IPS DF 4.7 (cell line): Measurements from ENCODE around the gene HMGCS2.
"Not testable (repeated sequence)": the region's sequence is repeated elsewhere in the genome, so short reads cannot be mapped to it uniquely, and the experiment has no call there.

Source experiments
- DNase-seq: peaks from one replicate; pipeline ENCODE4 v3.0.0-alpha.2; 2013; ENCODE audit warnings: low spot score; ENCODE audit errors: extremely low read depth

HMGCS2 gene

GRCh38 chr1:119731741-119732430 is 36.8 kb downstream of the HMGCS2 start:
- no peak for DNase-seq

GRCh38 chr1:119731060-119731459 is 37.6 kb downstream of the HMGCS2 start:
- DNase-seq: no peak

DNA sequence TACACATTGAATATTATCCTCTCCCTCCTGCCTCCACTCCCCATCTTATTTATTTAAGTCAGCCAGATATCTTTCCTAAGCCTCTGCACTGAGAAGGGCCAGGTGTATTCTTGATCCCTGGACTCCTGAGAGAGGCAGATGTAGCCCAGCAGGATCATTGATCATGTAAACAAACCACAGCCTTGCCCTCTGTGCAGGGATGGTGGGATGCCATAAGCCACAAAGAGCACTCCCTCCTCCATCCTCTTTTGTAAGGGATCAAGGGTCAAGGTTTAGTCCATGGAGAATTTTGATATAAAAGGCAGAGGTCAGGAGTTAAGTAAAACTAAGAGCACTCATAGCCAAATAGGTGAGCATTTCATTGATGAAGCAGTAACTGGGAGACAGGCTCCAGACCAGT is 39.7 kb downstream of the HMGCS2 start:
- DNase-seq: no peak

GRCh38 chr1:119727991-119728390 is 40.7 kb downstream of the HMGCS2 start:
- no peak for DNase-seq

- DNase-seq: no peak
Observed at GRCh38 chr1:119725626-119726025, 43.1 kb downstream of the HMGCS2 start.

GRCh38 chr1:119724611-119725218 is 44.0 kb downstream of the HMGCS2 start:
- DNase-seq: no peak

DNA sequence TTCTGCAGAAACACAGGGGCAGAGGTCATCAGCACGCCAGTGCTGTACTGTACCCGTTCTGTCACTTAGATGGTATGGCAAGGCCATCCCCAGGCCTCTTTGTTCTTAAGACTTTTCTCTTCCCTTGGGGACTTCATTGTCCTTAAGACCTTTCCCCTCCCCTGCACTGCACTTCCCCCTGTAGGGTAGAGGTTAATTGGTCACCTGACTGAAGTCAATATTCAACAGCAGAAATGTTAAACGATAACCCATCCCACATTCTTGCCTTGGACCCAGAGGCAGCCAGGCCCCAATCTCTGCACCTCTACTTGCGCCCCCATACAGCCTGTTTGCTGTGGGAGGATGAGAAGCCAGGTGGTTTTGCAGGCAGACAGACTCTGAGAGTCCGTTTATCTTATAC is 46.8 kb downstream of the HMGCS2 start:
- DNase-seq: no peak

DNA sequence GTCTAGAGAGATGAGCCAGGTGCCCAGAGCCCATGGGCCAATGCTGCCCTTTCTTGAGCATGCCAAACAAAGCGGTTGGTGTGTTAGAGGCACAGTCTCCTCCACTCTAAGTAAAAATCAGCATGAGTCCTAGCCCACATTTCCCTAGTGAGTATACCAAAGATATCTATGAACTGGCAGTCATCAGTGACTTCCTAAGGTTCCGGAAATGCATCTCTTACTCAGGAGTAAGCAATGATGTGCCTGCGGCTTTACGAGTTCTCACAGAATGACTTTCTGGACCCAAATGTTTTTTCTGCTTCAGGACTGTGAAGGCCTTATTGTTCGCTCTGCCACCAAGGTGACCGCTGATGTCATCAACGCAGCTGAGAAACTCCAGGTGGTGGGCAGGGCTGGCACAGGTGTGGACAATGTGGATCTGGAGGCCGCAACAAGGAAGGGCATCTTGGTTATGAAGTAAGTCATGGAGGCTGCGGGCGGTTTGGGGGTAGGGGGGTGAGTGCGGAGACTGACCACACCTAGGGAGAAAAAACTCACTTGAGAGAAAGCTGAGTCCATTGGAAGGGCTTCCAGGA is 47.8 kb downstream of the HMGCS2 start:
- no peak for DNase-seq

DNA sequence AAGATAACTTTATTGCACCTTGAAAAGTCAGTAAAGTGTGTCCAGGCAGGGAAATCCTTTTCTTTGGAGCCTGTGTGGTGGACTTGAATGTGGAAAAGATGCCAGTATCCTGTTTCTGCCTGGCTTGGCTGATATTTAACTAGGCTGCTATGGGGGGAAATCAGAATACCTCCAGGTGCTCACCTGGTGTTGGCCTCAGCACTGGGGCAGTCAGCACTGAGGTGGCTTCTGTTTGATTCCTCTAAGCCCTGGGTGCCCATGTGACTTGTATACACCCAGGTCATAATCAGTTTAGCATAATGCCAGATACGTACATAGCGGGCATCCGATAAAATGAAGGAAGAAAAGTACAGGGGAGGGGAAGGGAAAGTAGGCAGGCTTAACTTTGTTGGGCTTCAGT is 49.7 kb downstream of the HMGCS2 start:
- no peak for DNase-seq

DNA sequence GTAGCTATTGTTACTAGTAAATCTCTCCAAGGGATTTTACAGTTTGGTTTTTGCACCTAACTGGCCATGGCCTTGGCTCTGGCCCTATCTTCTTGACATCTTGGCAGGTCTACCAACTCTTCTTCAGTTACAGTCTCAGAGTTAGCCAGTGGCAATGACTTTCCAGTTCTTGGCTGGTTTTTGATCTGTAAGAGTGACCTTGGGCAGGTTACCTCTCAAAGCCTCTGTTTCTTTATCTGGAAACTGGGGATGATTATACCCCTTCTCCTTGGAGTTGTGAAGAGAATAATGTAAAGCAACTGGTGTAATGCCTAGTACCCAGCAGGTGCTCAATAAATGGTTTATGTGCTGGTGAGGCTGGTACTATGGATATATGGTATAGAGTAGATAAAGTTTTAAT is 50.3 kb downstream of the HMGCS2 start:
- no peak for DNase-seq

GRCh38 chr1:119715542-119715941 is 53.2 kb downstream of the HMGCS2 start:
- no peak for DNase-seq

- DNase-seq: no peak
Observed at GRCh38 chr1:119714583-119714982, 54.1 kb downstream of the HMGCS2 start.

DNA sequence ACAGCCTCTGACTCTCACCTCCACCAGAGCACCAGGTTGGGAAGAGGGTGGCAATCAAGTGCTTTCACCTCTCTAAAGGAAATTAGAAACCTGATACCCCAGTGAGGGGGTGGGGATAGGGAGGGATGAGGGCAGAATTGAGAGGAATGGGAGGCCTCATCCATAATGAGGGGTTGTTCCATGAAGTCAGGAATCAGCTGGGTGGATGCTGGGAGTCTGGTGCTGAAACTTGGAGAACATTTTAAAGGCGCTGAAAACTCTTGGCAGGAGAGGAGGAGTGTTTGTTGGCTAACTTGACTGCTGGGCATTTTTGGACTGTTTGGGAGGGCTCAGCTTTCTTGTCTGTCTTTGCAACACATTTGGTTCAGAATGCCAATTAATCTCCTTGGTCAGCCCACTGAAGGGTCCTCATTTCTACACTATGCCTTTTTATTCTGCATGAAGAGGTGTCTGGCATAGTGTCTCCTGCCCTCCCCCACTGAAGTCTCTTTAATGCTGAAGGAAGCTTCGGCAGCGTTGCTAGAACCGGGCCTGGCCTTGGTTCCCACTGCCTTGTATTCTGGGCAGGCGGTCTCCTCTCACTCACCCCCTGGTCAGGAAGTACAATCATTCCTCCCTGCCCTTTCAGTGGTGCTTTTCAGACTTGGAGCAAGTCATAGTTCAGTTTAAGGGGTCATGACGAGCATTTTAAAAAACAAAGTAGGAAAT is 54.8 kb downstream of the HMGCS2 start:
- no peak for DNase-seq

DNA sequence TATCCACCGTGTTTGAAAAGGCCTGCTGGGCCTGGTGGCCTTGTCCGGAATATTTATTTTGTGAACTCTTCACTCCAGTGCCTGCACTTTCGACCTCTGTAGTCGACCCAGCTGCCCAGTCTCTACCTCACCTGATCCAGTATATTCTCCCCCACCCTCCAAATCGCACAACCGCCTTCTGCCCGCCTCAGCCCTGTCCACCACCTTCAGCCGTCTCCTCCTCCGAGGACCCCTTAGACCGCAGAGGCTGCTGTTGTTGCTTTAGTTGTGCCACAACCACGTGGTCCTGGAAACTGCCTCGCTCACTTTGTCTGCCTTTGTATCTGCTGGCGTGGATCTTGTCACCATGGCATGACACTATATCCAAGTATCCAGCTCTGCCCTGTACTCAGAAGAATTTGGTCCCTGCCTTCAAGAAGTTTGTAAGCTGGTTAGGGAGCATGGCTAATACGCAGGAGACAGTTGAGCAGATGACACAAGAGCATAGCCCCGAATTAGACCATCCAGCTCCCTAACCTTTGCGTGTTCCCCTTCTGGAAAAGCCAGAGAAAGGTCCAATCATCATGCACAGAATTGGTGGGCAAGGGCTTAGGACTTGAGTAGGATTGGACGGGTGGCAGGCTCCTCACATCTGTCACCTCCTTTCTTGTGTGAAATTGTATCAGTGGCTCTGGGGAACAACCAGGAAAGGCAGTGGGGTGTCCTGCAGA is 55.5 kb downstream of the HMGCS2 start:
- no peak for DNase-seq

DNA sequence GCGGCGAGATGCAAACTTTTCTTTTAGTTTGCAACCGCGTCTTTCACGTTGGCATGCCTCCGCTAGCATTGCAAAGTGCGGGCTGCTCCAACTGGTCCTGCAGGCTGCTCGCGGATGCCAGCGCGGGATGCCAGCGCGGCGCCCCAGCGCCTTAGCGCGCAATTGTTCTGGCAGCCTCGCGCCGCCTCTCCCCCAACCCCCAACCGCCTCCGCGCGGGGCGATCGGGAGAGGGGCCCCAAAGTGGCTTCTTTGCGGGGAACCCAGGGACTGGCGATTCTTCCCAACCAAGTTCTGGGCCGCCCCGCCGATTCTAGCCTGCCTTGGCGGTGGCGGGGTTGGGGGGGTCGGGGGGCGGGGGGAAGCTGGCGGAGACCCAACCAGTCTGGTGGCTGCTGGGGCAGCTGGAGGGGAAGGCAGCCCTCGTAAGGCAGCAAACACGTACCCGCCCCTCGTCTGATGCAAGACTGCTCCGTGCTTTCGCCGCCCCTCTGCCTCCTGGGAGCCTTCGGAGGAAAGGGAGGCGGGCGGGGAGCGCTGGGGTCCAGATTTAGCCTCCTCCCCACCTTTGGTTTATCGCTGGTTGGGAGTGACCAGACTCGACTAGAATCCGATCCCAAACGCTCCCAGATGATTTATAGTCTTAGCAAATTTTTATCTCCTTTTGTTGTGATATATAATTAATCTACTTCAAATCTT is 56.2 kb downstream of the HMGCS2 start:
- DNase-seq: no peak

DNA sequence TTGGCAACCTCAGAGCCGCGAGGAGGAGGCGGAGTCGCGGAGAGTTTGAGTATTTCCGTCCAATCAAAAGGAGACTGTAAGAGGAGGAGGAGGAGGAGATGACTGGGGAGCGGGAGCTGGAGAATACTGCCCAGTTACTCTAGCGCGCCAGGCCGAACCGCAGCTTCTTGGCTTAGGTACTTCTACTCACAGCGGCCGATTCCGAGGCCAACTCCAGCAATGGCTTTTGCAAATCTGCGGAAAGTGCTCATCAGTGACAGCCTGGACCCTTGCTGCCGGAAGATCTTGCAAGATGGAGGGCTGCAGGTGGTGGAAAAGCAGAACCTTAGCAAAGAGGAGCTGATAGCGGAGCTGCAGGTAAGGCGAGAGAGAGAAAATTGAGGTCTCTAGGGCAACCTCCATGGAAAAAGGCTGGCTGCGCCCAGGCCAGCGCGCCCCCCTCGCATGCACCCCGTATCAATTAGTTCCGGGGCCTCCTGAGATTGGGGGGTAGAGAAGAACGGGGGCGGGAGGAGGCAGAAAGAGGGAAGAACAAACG is 56.8 kb downstream of the HMGCS2 start, which contains the start of gene PHGDH:
PHGDH (plus strand) TSS at position 131 of the 538 bp plus-strand sequence; CDS start at position 220, 89 bp downstream.
- DNase-seq: no peak

DNA sequence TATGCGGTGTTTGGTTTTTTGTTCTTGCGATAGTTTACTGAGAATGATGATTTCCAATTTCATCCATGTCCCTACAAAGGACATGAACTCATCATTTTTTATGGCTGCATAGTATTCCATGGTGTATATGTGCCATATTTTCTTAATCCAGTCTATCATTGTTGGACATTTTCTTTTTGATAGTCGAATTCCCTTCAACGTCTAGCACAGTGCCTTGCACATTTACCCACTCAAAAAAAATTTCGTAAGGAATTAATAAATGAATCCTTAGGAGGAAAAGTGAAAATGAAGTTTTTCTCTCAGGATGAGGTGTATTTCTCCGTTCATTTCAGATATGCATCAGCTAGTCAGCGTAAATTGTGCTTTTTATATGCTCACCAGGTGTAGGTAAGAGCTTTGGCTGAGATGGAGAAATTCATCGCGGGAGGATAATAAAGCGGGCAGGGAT is 57.3 kb downstream of the HMGCS2 start:
- DNase-seq: not testable (repeated sequence)

- not testable (repeated sequence) for DNase-seq
Observed at GRCh38 chr1:119706599-119706998, 62.1 kb downstream of the HMGCS2 start.

DNA sequence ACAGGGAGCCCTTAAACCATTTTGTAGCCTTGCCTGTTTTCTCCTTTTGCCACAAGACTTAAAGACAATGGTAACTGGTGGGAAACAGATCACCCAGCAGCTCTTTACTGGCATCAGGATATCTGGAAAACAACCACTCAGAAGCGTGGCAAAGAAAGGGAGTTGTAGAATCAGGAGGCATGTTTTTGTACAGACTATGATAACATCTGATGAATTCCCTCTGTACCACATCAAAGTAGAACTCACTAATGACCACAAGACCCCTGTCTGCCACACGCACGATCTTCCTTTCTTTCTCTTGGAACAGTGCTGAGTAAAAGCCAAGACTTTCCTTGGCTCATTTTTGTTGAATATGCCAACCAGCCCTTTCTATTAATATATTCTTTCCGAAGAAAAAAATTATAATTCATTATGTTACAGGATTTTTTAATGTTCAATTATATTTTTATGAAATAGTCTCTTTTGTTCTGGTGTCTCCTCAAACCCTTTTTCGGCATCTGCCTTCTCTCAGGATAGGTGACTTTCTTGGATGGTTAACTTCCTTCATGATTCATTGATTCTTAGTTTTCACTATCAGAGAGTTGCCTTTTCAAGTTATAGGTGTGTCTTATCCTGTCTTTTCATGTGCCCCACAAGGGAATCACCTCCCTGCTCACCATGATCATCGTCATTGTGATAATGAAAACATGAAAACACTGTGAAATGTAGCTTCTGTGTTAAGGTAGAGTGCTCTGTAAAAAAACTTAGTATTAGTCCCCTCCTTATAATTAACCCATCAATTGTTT is 64.8 kb downstream of the HMGCS2 start:
- no peak for DNase-seq

DNA sequence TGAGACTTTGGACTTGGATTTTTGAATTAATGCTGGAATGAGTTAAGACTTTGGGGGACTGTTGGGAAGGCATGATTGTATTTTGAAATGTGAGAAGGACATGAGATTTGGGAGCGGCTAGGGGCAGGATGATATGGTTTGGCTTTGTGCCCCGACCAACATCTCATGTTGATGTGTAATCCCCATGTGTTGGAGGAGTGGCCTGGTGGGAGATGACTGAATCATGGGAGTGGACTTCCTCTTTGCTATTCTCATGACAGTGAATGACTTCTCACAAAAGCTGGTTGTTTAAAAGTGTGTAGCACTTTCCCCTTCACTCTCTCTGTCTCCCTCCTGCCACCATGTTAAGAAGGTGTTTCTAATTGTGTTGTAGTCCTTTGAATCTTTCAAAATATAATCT is 66.3 kb downstream of the HMGCS2 start:
- DNase-seq: no peak
